ENCODE measurements around the gene CFAP46.
A peak's percentile ranks its signal among the peaks of the same experiment; 100 is the strongest.
"Not testable (repeated sequence)": the region's sequence is repeated elsewhere in the genome, so short reads cannot be mapped to it uniquely, and the experiment has no call there.

CFAP46 gene

GRCh38 chr10:132943791-132944404 lies 1.5 kb upstream of the CFAP46 start:
- DNase-seq, result no peak

- DNase-seq, result no peak
Observed at GRCh38 chr10:132943058-132943790, 854 bp upstream of the CFAP46 start.

- no peak for DNase-seq
Observed at GRCh38 chr10:132941640-132942051, 724 bp downstream of the CFAP46 start.

GRCh38 chr10:132940791-132941465 lies 1.4 kb downstream of the CFAP46 start:
- no peak for DNase-seq

- peak; percentile 20 for DNase-seq
Observed at GRCh38 chr10:132939957-132940790, 2.2 kb downstream of the CFAP46 start.

- no peak for DNase-seq
Observed at GRCh38 chr10:132939378-132939955, 2.9 kb downstream of the CFAP46 start.

- DNase-seq, result no peak
Observed at GRCh38 chr10:132938472-132939339, 3.7 kb downstream of the CFAP46 start.

GRCh38 chr10:132937861-132938260 lies 4.5 kb downstream of the CFAP46 start:
- DNase-seq, result no peak

GRCh38 chr10:132934953-132935352 lies 7.4 kb downstream of the CFAP46 start:
- DNase-seq, result no peak

GRCh38 chr10:132933308-132934042 lies 8.9 kb downstream of the CFAP46 start:
- DNase-seq, result no peak

- DNase-seq, result peak; percentile 15
Observed at GRCh38 chr10:132932461-132933307, 9.7 kb downstream of the CFAP46 start.

- DNase-seq, result not testable (repeated sequence)
Observed at GRCh38 chr10:132931258-132932250, 10.8 kb downstream of the CFAP46 start.

GRCh38 chr10:132930701-132931100 lies 11.7 kb downstream of the CFAP46 start:
- not testable (repeated sequence) for DNase-seq

- no peak for DNase-seq
Observed at GRCh38 chr10:132929953-132930548, 12.3 kb downstream of the CFAP46 start.

GRCh38 chr10:132929480-132929879 lies 12.9 kb downstream of the CFAP46 start:
- no peak for DNase-seq

GRCh38 chr10:132928261-132928660 lies 14.1 kb downstream of the CFAP46 start:
- no peak for DNase-seq

GRCh38 chr10:132927824-132928223 lies 14.5 kb downstream of the CFAP46 start:
- no peak for DNase-seq
